ENCODE results near the gene PNPLA2.
A peak's percentile ranks its signal among the peaks of the same experiment; 100 is the strongest.

PNPLA2 gene

GRCh38 chr11:846496-847098 lies 27.9 kb downstream of the PNPLA2 start:
- no peak for DNase-seq

DNA sequence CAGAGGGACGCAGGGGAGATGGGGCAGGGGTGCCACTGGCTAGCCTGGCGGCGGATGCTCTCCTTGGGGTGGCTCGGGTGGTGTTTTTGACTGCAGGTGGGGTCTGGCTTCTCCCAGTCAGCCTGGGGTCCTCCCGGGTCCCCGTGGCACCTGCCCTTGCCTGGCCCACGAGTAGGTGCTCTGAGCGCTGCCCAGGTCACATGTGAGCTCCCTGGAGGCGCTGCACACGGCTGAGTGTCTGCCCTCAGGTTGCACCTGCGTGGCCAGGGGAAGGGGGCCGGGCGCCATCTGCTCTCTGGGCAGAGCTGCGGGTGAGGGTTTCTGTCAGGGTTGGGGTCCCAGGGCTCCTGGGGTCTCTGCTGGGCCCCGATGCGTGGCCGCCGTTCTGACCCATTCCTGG lies 29.2 kb downstream of the PNPLA2 start:
- DNase-seq: no peak

DNA sequence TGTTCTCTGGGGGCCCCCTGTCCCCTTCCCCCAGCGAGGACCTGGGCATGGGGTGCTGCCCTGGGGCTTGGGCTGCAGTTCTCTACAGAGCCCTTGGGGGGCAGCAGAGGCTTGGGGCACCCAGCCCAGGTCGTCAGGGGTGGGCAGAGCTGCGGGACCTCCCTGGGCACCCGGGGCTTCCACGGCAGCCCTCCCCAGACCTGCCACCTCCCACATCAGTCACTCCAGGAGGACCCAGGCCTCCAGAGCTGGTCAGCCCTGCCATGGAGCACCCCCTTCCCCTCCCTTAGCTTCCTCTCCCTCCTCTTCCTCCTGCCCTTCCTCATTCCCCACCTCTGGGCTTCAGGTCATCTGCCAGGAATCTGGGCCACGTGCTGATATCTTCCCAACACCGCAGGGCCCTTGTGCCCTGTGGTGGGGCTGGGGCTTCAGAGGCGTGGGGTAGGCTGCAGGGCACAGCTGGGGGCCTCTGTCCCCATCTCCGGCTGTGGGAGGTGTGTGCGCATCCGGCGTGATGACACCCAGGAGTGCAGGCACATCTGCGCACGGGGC lies 29.7 kb downstream of the PNPLA2 start:
- peak; percentile 51 for DNase-seq

GRCh38 chr11:849104-849824 lies 30.6 kb downstream of the PNPLA2 start:
- DNase-seq: no peak

DNA sequence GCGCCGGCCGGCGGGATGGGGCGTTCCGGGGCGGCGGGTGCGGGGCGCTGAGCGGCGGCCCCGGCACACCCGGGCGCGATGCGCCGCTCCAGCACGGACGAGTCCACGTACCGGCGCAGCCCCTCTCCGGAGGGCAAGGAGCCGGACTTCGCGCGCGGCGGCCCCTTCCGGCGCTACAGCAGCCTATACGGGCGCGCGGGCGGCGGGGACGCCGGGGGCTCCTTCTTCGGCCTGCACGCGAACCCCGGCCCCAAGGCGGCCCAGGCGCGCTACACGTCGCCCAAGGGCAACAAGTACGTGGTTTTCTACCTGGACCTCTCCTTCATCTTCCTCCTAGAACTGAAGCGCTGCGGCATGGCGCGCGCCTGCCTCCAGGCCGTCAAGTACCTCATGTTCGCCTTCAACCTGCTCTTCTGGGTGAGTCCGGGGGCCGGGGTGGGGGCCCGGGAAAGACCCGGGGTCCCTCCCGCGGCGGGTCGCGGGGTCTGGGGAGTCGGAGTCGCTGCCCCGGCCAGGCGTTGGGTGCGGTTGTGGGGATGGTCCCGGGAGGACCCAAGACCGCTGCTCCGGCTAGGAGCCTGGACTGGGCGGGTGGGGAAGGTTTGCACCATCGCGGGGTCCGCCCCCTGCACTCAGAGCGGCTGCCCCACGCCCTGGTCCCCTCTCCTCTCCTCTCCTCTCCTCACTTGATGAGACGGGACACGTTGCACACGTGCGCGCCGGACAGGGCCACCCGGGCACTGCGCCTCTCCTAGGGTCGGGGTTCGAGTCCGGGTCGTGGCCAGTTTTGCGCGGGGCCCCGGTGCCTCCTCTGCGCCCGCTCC lies 31.4 kb downstream of the PNPLA2 start:
- DNase-seq: no peak

DNA sequence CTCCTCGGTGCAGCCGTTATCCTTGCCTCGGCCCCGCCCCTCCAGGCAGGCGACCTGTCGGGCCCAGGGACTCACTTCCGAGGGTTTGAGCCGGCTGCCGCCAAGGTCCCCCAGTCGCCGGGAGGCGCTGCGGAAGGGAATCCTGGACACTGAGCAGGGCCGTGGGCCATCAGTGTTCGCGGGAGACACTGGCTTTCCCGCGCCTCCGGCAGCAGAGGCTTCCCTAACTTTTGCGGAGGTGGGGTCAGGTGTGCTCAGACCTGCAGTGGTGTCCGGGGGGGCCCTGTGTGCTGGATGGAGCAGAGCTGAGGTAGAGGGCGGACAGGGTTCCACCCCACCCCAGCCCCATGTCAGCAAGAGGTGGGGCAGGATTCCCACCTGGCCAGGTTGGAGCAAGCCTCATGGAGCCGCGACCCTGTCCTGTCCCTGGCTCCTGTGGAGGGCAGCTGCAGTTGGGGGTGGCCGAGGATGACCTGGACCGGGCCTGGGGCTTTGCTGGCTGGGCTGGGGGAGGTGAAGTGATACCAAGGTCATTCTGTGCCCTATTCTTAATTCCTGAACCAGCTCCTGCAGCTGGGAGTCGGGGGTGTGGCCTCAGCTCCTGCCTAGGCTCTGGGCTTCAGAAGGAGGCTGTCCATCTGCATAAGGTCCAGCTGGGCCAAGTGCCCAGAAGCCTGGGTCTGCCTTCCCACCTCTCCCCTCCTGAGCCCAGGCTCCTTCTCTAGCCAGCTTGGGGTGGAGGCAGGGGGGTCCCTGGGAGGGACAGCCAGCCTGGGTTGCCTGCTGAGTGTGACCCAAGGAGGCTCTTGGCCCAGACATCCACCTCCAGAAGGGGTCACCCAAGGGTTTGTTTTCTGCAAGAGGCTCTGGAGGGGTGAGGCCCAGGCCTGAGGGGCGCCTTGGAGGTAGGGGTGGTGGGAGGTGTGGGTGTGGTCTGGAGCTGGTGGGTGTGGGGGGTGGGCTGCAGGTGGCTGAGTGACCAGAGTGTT lies 32.4 kb downstream of the PNPLA2 start:
- DNase-seq: no peak

DNA sequence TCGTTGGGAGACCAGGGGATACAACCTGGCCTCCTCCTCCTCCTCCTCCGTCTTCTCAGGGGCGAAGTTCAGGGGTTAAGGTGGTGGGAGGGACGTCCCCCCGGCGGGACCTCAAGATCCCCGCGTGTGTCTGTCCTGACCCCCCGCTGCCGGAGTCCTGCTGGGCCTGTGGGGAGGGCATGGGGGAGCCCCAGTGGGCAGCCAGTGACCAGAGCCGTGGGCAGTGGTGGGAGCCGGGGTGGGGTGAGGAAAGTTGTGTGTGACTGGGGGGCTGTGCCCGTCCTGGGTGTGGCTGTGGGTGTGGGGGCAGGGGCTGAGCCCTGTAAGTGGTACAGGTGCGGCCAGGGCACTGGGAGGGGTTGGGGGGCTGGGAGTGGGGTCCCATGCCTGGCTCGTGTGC lies 34.0 kb downstream of the PNPLA2 start:
- DNase-seq: no peak

- no peak for DNase-seq
These were observed 35.2 kb downstream of the PNPLA2 start for GRCh38 chr11:853682-854448.

GRCh38 chr11:854601-855329 lies 36.1 kb downstream of the PNPLA2 start:
- no peak for DNase-seq

DNA sequence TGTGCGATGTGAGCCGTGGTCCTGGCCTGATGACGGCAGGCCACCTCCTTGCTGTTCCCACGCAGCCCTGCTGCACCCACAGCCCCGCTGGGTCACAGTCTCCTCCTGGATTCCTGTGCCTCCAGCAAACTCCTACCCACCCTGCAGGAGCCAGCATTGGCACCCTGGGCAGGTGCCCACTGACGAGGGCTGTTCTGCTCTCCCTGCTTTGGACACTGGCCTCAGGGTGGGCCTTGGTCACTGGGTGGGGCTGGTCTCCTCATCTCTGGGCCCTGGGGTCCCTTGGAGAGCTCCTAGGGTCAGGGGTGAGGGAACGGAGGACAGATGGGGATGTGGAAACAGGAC lies 36.6 kb downstream of the PNPLA2 start:
- DNase-seq: no peak

DNA sequence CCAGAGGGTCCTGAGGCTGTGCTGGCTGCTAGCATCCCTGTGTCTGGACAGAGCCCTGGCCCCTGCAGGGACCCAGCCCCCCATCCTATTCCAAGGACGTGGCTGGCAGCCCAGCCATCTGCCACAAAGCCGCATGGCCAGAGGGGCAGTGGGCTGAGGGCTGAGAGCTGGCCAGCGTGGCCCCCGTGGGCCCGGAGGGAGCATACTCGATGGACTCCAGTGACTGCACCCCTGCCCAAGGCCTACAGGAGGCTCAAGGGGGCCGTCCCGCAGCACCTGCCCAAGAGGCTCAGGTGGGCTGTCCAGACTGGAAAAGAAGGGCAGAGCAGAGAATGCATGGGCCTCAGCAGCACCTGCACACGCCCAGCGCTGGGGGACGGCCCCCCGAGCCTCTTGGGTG lies 37.1 kb downstream of the PNPLA2 start:
- DNase-seq: no peak

- no peak for DNase-seq
These were observed 37.7 kb downstream of the PNPLA2 start for GRCh38 chr11:856397-856796.

GRCh38 chr11:858053-858761 lies 39.5 kb downstream of the PNPLA2 start:
- DNase-seq: no peak

DNA sequence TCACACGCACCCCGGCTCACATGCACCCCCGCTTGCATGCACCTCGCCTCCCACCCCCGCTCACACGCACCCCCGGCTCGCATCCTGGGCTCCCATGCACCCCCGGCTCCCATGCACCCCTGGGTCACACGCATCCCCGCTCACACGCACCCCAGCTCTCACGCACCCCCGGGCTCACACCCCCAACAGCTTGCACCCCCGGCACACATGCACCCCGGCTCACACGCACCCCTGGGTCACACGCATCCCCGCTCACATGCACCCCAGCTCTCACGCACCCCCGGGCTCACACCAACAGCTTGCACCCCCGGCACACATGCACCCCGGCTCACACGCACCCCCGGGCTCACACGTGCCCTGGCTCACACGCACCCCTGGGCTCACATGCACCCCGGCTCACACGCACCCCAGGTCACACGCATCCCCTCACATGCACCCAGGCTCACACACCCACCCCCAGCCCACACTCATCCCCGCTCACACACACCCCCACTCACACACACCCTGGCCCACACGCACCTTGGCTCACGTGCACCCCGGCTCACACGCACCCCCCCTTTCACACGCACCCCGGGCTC lies 40.1 kb downstream of the PNPLA2 start:
- DNase-seq: no peak

GRCh38 chr11:859394-860131 lies 40.8 kb downstream of the PNPLA2 start:
- no peak for DNase-seq

DNA sequence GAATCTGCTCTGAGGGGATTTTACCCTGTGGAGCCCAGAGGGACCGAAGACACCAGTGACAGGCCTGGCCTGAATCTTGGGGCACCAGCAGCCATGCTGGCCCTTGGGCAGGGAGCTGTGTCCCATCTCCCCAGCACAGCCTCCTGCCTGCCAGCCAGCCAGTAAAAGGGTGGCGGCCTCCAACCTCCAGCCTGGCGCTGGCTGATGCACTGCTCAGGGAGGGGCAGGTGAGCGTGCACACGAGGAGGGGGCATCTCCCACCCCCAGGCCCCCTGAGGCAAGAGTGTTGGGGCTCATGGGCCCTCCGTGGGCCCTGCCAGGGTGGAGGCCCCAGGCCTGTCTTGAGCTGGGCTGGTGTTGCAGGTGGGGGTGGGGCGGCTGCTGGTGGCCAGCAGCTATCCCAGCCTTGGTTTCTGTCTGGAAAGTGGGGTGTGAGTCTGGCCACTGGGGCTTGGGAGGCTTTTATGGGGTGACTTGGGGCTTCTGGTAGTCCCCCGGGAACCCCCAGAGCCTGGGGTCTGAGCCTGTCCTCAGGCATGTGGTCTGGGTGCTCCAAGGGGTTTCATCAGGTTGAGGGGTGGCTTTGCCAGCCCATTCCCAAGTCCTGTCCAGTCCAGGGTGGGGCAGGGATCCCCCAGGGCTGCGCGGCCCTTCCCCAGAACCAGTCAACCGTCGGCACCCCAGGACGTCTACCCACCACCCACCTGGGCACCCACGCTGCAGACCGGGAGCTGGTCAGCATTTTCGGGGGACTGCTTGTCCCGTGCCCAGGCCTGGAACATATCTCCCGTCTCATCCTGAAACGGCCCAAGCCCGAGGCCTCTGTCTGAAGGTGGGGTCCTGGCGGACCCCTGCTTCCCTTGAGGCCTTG lies 41.8 kb downstream of the PNPLA2 start:
- no peak for DNase-seq

DNA sequence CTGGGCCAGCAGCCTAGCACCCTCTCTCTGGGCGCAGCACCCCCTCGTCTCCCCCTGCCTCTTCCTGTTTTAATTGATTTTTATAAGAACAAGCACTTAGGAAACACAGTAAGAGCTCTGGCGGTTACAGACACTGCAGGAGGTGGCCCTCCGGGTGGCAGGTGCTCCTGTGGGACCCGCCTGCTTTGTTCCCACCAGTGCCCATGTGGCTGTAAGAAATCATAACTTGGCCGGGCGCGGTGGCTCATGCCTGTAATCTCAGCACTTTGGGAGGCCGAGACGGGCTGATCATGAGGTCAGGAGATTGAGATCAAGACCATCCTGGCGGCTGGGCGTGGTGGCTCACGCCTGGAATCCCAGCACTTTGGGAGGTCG lies 42.4 kb downstream of the PNPLA2 start:
- DNase-seq: no peak

GRCh38 chr11:862081-862661 lies 43.5 kb downstream of the PNPLA2 start:
- DNase-seq: no peak

All from activated CD4-positive, alpha-beta T cell treated with anti-CD3 and anti-CD28 coated beads for 1 hour (primary cell).